Measurements from ENCODE around the gene ABCC11.
"Not testable (repeated sequence)": the region's sequence is repeated elsewhere in the genome, so short reads cannot be mapped to it uniquely, and the experiment has no call there.

The ABCC11 gene

DNA sequence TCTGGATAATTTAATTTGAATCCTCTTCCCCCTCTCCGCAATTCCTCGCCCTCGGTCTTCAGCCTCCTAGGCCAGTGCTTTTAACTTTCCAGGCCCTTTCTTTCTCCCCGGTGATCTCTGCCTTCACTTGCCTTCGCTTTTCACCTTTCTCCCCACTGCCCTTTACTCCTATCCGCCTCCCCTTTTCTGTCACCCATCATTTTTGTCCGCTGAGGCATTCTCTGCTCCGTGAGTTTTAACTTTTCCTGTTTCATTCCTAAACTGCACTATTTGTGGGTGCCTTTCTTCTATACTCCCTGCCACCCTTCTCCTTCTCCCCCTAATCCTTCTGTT, 2.5 kb downstream of the ABCC11 start:
- DNase-seq = no peak

GRCh38 chr16:48244080-48244862, 3.1 kb downstream of the ABCC11 start, which contains the start of gene LONP2:
LONP2 (plus strand) TSS chr16:48244300; CDS start chr16:48244389, 89 bp downstream.
- DNase-seq = peak; percentile 50

GRCh38 chr16:48240147-48240546, 7.2 kb downstream of the ABCC11 start:
- DNase-seq = not testable (repeated sequence)

- no peak for DNase-seq
Measured at GRCh38 chr16:48236286-48236685, 11.1 kb downstream of the ABCC11 start.

DNA sequence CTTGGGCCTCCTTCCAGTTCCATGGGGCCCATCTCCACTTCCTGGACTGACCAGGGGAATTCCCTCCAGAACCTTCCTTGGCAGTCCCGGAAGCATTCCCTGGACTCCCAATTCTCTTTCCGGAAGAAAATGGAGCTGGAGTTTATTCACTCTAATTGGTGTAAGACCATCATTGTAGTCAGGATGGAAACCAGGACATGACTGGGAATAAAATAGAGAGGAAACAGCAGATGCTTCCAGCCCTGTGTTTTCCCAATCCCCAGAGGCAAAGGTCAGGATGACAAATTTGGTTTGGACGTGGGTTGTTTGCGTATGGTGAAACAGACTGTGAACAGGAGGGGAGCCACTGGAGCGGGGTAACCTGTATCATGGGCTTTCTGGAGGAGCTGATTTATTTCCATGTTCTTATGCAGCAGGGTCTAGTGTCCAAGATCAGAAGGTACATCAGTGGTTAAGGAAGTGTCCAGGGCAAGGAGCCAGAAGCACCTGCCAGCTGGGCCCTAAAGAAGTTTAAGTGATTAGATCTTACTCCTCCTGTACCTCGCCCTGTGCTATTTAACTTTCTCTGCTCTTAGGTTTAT, 11.7 kb downstream of the ABCC11 start:
- DNase-seq = no peak

DNA sequence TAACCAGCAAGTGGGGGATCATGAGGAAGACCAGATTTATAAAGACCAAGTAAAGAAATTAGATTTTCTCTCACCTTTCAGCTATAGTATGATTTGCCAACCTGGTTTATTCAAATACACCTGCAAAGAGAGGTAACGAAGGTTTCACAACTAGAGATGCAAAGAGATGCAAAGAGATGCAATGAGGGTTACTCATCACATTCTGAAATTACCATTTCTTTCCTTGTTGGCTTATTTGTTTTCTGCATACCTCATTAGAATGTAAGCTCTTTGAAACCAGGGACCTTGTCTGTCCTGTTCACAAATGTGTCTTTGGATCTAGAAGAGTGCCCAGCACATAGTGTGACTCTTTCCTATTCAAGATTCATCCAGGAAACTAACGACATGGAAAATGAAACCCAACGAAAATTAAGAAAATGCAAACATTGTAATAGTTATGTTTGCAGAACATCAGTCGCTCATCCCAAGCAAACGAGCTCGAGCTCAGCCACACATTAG, 12.2 kb downstream of the ABCC11 start:
- DNase-seq = no peak

DNA sequence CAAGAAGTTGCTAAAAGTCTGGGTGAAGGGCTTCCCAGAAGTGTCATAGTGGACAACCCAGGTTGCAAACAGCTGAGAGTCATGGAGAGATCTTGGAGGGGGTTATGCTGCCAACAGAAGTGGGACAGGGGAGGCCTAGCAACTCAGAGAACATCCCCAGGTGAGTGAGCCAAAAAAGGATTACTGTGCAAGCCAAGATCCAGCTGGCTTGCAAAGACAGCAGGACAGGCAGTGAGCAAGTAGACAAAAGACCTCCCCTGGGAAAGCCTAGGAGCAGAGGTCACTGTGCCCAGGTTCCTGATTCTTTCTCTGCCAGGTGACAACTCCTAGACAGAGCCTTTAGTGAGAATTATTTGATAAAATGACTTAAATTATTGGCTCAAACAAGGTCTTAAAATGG, 12.7 kb downstream of the ABCC11 start:
- no peak for DNase-seq

DNA sequence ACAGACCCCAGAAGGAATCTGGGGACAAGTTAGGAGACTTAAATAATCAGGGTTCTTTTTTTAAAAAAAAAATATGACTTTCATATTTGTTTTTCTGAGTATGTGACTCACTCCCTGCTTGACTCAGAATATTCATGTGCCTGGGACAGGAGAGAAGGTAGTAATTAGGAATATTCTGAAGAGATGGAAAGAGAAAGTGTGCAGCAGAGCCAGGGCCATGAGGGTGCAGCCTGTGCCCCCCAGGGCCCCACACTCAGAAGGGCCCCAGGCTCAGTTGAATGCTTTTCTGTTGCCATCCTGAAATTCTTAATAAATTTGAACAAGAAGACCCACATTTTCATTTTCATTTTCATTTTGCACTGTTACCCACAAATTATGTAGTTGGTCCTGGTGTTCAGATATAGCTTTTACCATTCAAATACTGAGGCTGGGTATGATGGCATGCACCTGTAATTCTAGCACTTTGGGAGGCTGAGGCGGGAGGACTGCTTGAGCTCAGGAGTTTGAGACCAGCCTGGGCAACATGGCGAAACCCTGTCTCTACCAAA, 14.8 kb downstream of the ABCC11 start:
- no peak for DNase-seq

DNA sequence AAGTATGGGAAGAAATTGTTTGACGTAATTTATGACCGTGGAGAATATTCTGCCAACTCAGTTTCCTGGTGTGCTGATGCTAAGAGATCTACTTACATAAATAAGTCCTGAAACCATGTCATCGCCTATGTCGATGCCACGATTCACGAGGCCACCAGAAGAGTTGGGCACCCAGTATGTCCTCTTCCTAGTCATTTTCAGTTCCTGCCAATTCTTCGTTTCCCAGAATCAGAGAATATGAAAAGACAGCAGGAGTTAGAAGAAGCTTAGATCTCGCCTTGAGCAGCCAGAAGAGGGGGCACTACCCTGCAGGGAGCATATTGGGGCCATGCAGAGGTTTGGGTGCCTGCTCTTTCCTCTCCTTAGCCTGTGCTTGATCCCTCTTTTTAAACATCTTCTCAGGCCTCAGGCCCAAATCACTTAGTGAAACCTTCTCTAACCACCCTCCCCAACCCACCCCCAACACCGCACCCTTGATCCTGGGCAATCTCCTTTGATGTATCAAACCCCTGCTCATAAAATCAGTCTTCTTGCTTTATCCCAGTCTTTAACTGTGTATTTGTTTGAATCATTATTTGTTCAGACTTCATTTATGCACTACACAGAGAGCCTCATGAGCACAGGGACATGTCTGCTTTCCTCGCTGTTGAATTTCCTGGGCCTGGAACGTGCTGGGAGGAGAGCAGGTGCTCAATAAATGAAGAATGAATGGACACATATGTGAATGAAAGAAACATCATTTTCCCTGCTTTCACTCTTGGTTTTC, 15.4 kb downstream of the ABCC11 start:
- DNase-seq = no peak

DNA sequence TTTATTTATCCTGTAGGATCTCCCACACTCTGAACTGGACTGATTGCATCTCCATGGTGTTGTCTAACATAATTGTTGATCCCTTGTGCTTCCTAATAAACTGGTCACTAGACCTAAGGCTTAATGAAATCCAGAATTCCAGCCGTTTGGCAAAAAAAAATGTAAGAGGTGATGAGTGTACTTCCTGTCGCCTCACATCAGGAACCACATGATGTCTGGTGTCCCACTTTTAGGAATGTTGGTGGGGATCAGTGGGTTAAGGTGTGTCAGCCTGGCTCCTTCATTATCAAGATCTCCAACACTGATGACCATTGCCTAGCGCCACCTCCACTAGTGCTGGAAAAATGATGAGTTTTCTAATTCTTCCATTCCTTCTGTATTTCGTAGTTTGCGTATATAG, 21.9 kb downstream of the ABCC11 start:
- DNase-seq = no peak

DNA sequence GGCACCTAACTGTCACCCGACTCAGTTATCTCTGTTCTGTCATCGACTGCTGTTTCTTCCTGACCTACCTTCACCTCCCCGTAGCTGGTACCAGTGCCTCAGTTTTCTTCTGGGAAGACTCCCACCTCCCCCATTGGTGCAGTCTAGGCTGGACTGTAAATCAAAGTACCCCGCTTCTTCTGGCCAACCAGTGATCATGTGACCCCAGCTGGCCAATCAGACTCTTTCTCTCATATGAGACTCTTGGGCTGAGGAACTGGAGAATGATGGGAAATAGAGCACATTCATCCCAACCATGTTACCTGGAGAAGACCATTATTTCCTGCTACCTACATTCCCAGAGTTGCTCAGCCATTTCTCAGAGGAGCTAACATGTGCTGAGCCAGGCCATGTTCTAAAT, 23.8 kb downstream of the ABCC11 start:
- DNase-seq = no peak

GRCh38 chr16:48220891-48221290, 26.4 kb downstream of the ABCC11 start:
- DNase-seq = no peak

- no peak for DNase-seq
Measured at GRCh38 chr16:48218473-48218872, 28.9 kb downstream of the ABCC11 start.

DNA sequence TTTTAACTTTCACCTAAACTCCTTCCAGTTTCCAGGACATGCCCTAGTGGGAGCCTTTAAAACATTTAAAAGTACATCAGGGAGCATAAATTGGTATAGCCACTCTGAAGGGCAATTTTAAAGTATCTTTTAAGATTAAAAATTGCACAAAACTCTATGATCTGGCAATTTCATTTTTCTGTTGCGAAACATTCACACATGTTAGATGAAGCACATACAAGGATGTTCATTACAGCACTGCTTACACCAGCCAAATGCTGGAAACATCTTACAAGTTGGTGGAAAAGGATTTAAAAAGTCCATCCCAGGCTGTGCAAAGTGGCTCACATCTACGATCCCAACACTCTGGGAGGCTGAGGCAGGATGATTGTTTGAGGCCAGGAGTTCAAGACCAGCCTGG, 29.6 kb downstream of the ABCC11 start:
- DNase-seq = no peak

DNA sequence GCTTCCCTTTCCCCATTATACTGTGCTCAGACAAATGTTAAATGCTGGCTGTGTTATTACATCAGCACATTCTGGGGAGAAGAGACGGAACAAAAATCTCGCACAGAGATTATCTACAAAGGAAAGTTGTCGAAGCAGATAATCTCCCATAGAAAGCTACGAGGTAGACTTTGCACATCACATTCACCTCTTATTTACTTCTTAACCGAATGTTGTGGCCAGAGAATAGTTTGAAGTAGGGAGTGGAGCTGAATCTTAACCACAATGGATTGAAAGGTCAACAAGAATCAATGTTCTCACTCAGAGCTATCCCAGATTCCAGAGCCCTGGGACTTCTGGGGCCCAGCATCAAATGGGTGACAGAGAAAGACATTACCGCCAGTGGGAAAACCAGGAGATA, 31.6 kb downstream of the ABCC11 start:
- DNase-seq = no peak

DNA sequence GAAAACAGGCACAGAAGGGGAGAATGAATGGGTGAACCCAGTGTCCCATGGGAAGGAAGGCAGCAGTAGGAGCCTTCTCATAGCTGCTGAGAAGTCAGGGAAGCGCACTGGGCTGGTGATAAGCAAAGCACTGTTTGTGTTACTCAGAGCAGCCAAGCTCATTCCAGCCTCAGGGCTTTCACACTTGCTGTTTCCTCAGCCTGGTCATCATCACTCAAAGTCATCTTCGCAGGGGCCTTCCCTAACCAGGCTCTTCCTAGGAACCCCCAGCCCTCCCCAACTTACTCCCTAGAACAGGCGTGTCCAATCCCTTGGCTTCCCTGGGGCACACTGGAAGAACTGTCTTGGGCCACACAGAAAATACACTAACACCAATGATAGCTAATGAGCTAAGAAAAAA, 35.3 kb downstream of the ABCC11 start:
- no peak for DNase-seq

GRCh38 chr16:48210747-48211146, 36.6 kb downstream of the ABCC11 start:
- no peak for DNase-seq

DNA sequence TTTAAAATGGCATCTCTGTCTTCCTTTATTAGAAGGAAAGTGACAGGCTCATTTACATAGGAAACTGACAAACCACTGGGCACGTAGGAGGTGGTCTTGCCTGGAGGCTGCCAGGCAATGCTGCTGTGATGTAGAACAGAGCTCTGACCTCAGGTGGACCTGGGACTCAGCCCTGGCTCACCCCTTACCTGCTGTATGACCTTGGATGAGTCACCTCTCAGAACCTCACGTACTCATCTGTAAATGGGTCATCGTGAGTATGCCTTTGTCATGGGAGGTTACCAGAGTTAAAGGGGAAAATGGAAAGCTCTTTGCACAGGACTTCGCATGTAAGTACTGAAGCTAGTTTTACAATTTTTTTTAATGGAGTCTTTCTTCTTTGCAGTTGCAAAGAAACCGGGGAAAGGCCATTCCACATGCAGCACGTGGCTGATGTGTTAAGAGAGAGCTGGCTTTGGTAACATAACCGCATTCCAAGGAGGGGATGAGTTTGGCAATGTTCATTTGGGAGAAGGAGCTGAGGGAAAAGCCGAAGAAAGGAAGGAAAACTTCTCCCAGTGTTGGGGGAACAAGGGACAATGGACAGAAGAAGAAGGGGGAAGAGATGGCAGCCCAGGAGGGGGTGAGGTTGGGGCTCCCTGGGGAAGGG, 40.6 kb downstream of the ABCC11 start:
- DNase-seq = no peak

- no peak for DNase-seq
Measured at GRCh38 chr16:48204825-48205151, 42.6 kb downstream of the ABCC11 start.

GRCh38 chr16:48203974-48204824, 43.1 kb downstream of the ABCC11 start:
- no peak for DNase-seq

DNA sequence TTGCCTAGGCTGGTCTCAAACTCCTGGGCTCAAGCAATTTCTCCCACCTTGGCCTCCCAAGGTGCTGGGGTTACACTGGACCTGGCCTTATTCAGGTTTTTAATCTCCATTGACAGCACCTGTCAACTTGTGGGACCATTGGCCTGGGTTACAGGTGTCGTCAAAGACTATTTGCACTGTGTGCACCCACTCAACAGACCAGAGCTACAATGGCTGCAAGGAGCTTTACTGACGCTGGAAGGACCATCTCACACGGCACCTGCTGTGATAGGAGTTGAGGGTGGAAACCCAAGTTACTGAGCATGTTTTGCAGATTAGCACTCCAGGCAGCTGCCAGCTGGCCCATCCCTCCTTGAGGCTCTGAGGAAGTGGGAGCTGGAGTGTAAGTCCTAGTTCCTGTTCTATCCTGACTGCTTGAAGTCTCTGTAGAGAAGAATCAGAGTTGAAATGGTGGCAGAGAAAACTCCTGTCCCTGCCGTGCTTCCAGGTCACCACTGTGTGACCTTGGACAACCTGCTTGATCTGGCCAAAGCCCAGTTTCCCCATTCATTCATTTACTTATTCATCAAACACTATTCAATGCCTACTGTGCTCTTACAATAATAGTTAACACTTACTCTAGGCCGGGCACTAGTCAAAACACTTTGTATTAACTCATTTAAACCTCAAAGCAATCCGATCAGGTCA, 45.7 kb downstream of the ABCC11 start:
- DNase-seq = no peak

GRCh38 chr16:48197294-48197693, 50.0 kb downstream of the ABCC11 start:
- no peak for DNase-seq

Data from cortex of kidney (tissue), 1 donor.